Transverse colon (tissue), 4 donors: Measurements from ENCODE around the gene TTF2.

Experiments used
- POLR2A ChIP-seq: fragments of 450-650 bp; IDR thresholded peaks from one replicate; pipeline ENCODE4 v1.6.1; 2016; ENCODE audit warnings: antibody characterized with exemption, mild to moderate bottlenecking, moderate library complexity
- POLR2AphosphoS5 ChIP-seq, 3 donors: sonication (generic); formaldehyde crosslinking; IDR thresholded peaks; one replicate each; pipeline ENCODE4 v1.6.1; 2016; ENCODE audit warnings: antibody characterized with exemption in 3 of 3
- TF ChIP-seq, protein P1 (sequence below), 5 experiments: fragments of 200-600 bp in 3 of 5; fragments of 450-650 bp in 2 of 5; sonication (generic) in 3 of 5; IDR thresholded peaks; 1 replicate in 2 of 5; 2 replicates in 3 of 5; pipeline ENCODE4 v1.5.1; 2016 to 2017; ENCODE audit warnings: antibody characterized with exemption in 5 of 5, inconsistent platforms in 3 of 5, mild to moderate bottlenecking in 2 of 5, moderate library complexity in 1 of 5

- TF ChIP-seq, protein P1, sequence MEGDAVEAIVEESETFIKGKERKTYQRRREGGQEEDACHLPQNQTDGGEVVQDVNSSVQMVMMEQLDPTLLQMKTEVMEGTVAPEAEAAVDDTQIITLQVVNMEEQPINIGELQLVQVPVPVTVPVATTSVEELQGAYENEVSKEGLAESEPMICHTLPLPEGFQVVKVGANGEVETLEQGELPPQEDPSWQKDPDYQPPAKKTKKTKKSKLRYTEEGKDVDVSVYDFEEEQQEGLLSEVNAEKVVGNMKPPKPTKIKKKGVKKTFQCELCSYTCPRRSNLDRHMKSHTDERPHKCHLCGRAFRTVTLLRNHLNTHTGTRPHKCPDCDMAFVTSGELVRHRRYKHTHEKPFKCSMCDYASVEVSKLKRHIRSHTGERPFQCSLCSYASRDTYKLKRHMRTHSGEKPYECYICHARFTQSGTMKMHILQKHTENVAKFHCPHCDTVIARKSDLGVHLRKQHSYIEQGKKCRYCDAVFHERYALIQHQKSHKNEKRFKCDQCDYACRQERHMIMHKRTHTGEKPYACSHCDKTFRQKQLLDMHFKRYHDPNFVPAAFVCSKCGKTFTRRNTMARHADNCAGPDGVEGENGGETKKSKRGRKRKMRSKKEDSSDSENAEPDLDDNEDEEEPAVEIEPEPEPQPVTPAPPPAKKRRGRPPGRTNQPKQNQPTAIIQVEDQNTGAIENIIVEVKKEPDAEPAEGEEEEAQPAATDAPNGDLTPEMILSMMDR (IDR thresholded peaks at IDR 0.05): no peak
- TF ChIP-seq POLR2A (no peak), POLR2AphosphoS5 (IDR thresholded peaks at IDR 0.05) (no peak)
Measured at GRCh38 chr1:117038236-117038635, 21.9 kb upstream of the TTF2 start.
